SK-N-SH treated with all-trans-retinoic acid at 6 μM for 48 hours (cell line): ENCODE data around the gene DRP2.

ENCODE experiments used
- ATAC-seq: fragments of 200-7000 bp; cut with Tn5 transposase; 3 replicates; pipeline ENCODE4 v1.9.1; 2020; ENCODE audit warnings: mild to moderate bottlenecking, moderate library complexity
- CREB5 ChIP-seq: fragments of 250-450 bp; sonication (Bioruptor Pico); IDR thresholded peaks from 2 replicates; pipeline ENCODE4 v1.5.1; 2020; ENCODE audit warnings: low read depth, mild to moderate bottlenecking, moderate library complexity
- ESRRG ChIP-seq: fragments of 250-450 bp; sonication (Bioruptor Pico); IDR thresholded peaks from 2 replicates; pipeline ENCODE4 v1.6.1; 2021; ENCODE audit warnings: mild to moderate bottlenecking
- GLIS3 ChIP-seq: fragments of 250-450 bp; sonication (Bioruptor Pico); IDR thresholded peaks from 2 replicates; pipeline ENCODE4 v1.5.0; 2020; ENCODE audit warnings: mild to moderate bottlenecking, moderate library complexity
- ISL1 ChIP-seq: fragments of 250-450 bp; sonication (Bioruptor Pico); IDR thresholded peaks from 2 replicates; pipeline ENCODE4 v2.1.2; 2022; ENCODE audit warnings: mild to moderate bottlenecking, moderate library complexity
- PPARA ChIP-seq: fragments of 250-450 bp; sonication (Bioruptor Pico); IDR thresholded peaks from 2 replicates; pipeline ENCODE4 v1.5.0; 2020; ENCODE audit warnings: mild to moderate bottlenecking, borderline replicate concordance
- RARB ChIP-seq: fragments of 250-450 bp; sonication (Bioruptor Pico); IDR thresholded peaks from 2 replicates; pipeline ENCODE4 v1.8.0; 2021; ENCODE audit warnings: mild to moderate bottlenecking, moderate library complexity
- TOX ChIP-seq: fragments of 250-450 bp; sonication (Bioruptor Pico); IDR thresholded peaks from 2 replicates; pipeline ENCODE4 v1.8.0; 2021; ENCODE audit warnings: mild to moderate bottlenecking, moderate library complexity, borderline replicate concordance
- ZFP3 ChIP-seq: fragments of 250-450 bp; sonication (Bioruptor Pico); IDR thresholded peaks from 2 replicates; pipeline ENCODE4 v1.5.0; 2020; ENCODE audit warnings: mild to moderate bottlenecking, moderate library complexity
- ZNF565 ChIP-seq: fragments of 450-650 bp; formaldehyde crosslinking; conservative IDR thresholded peaks from 2 replicates; pipeline ENCODE4 v1.5.0; 2020; ENCODE audit warnings: low read depth, mild to moderate bottlenecking, moderate library complexity

DRP2 gene

GRCh38 chrX:101303790-101304189 is 84.2 kb downstream of the DRP2 start:
- no peak for ATAC-seq
- TF ChIP-seq TOX (CRISPR knock-in tag) (no peak), ZNF565 (CRISPR knock-in tag) (no peak), PPARA (CRISPR knock-in tag) (no peak), GLIS3 (CRISPR knock-in tag) (no peak), ESRRG (CRISPR knock-in tag) (no peak), ZFP3 (CRISPR knock-in tag) (no peak), CREB5 (CRISPR knock-in tag) (no peak), ISL1 (no peak), RARB (CRISPR knock-in tag) (no peak)
